Thyroid gland (tissue), 4 donors: Measurements from ENCODE around the gene DPP10. TPM values are rescaled to one million over a fixed set of nuclear protein-coding genes. Genes with fewer than 3 reads are reported as not detected.

Source experiments
- DNase-seq, 2 donors: peaks; one replicate each; pipeline ENCODE4 v3.0.0-alpha.2; 2019
- H3K27ac ChIP-seq, 3 donors: fragments of 200-600 bp; sonication (generic); 1 replicate in 2 of 3; 2 replicates in 1 of 3; pipeline ENCODE4 v1.5.1; 2016 to 2019; ENCODE audit warnings: mild to moderate bottlenecking in 1 of 3, moderate library complexity in 1 of 3
- H3K27me3 ChIP-seq: fragments of 200-600 bp; sonication (generic); one replicate; pipeline ENCODE4 v1.5.1; 2019
- H3K36me3 ChIP-seq, 2 donors: fragments of 200-600 bp; sonication (generic); one replicate each; pipeline ENCODE4 v1.5.1; 2016 to 2019
- H3K4me1 ChIP-seq, 2 donors: fragments of 200-600 bp; sonication (generic); one replicate each; pipeline ENCODE4 v1.5.1; 2017 to 2019
- H3K4me3 ChIP-seq, 3 donors: fragments of 200-600 bp; sonication (generic); replicated peaks in 1 of 3; 1 replicate in 2 of 3; 2 replicates in 1 of 3; pipeline ENCODE4 v1.5.1; 2016; ENCODE audit warnings: mild to moderate bottlenecking in 1 of 3
- H3K9me3 ChIP-seq: fragments of 200-600 bp; sonication (generic); one replicate; pipeline ENCODE4 v1.5.1; 2017
- CTCF ChIP-seq, 6 experiments: fragments of 200-600 bp in 3 of 6; fragments of 450-650 bp in 3 of 6; sonication (generic) in 3 of 6; IDR thresholded peaks; one replicate each; pipeline ENCODE4 v1.5.1; 2016 to 2019; ENCODE audit warnings: antibody characterized with exemption in 6 of 6, mild to moderate bottlenecking in 2 of 6, inconsistent platforms in 1 of 6, moderate library complexity in 1 of 6
- POLR2A ChIP-seq, 2 donors: fragments of 450-650 bp; IDR thresholded peaks; one replicate each; pipeline ENCODE4 v1.6.1; 2017; ENCODE audit warnings: antibody characterized with exemption in 2 of 2, mild to moderate bottlenecking in 2 of 2, moderate library complexity in 1 of 2
- WGBS, 2 donors: methylation state at CpG; one replicate each; pipeline ENCODE4 v1.1.5; 2017; 5-methylcytosine and 5-hydroxymethylcytosine counted together
- intact Hi-C: fragments of 100-400 bp; cut with DNase I; formaldehyde crosslinking; loops from one replicate; pipeline ENCODE4 v1.15.1; 2023
- small RNA-seq: library from RNA; depleted of rRNA; stranded (forward); fragments of <200 nt; gene quantifications from one replicate; pipeline ENCODE3, GENCODE V24; 2016
- total RNA-seq, 4 donors: library from RNA; depleted of rRNA; stranded (reverse); fragments of >200 nt; gene quantifications; one replicate each; pipeline ENCODE4 v1.2.3, GENCODE V29; 2016

The DPP10 gene
- total RNA-seq, 4 donors from 2014 or later = 0.63 to 1.3 TPM; not detected in 2

GRCh38 chr2:115874427-115874826 is 1432.0 kb downstream of the DPP10 start:
- no peak overlapping the region for H3K27ac ChIP-seq
- WGBS, 2 donors = 37 to 49% methylated on average over 3 of the region's 3 CpGs

GRCh38 chr2:115880558-115880957 is 1438.1 kb downstream of the DPP10 start:
- H3K36me3 ChIP-seq = no peaks in the 10 kb centered on the region
- no peak for DNase-seq
- H3K4me3 ChIP-seq = no peak overlapping the region
- intact Hi-C loops = no loop called here
- H3K4me1 ChIP-seq = no peaks in the 10 kb centered on the region
- no peak overlapping the region for H3K27ac ChIP-seq
- TF ChIP-seq CTCF (IDR thresholded peaks at IDR 0.05) (no peak), POLR2A (IDR thresholded peaks at IDR 0.05) (no peak)
- 93 to 96% methylated on average over 1 of the region's 1 CpG for WGBS, 2 donors
- H3K9me3 ChIP-seq = no peaks in the 10 kb centered on the region
- no peaks in the 10 kb centered on the region for H3K27me3 ChIP-seq

More at GRCh38 chr2:115874427-115874826, 1432.0 kb downstream of the DPP10 start:
- no peak overlapping the region for H3K4me3 ChIP-seq
- no peaks in the 10 kb centered on the region for H3K9me3 ChIP-seq
- no peaks in the 10 kb centered on the region for H3K4me1 ChIP-seq
- no peak for DNase-seq
- no peaks in the 10 kb centered on the region for H3K27me3 ChIP-seq
- no peaks in the 10 kb centered on the region for H3K36me3 ChIP-seq
- intact Hi-C loops = no loop called here
- TF ChIP-seq CTCF (IDR thresholded peaks at IDR 0.05) (no peak), POLR2A (IDR thresholded peaks at IDR 0.05) (no peak)

- Histone ChIP-seq H3K27ac (no peak overlapping the region), H3K9me3 (no peaks in the 10 kb centered on the region), H3K27me3 (no peaks in the 10 kb centered on the region), H3K36me3 (no peaks in the 10 kb centered on the region), H3K4me1 (no peaks in the 10 kb centered on the region), H3K4me3 (no peak overlapping the region)
- intact Hi-C loops = no loop called here
- TF ChIP-seq POLR2A (IDR thresholded peaks at IDR 0.05) (no peak), CTCF (IDR thresholded peaks at IDR 0.05) (no peak)
- DNase-seq = no peak
- WGBS, 2 donors = 59 to 69% methylated on average over 1 of the region's 1 CpG
Observed at GRCh38 chr2:115887209-115887776, 1444.9 kb downstream of the DPP10 start.

Small RNA genes within 50 kb of the gene (small RNA-seq; reads per million reads assigned to genes)
- gene RNU2-41P = 0.38 reads per million
